HUES6 (cell line): Measurements from ENCODE around the gene SLC39A1.

ENCODE experiments used
- H3K27ac ChIP-seq: 2 replicates; pipeline ENCODE4 v1.7.0; 2013; ENCODE audit warnings: low read depth, mild to moderate bottlenecking, low read length, inconsistent platforms
- H3K27me3 ChIP-seq: 2 replicates; pipeline ENCODE4 v1.6.1; 2013; ENCODE audit warnings: low read length; ENCODE audit not compliant: control insufficient read depth, insufficient read depth
- H3K36me3 ChIP-seq: 2 replicates; pipeline ENCODE4 v1.6.1; 2013; ENCODE audit warnings: low read length; ENCODE audit not compliant: control insufficient read depth, insufficient read depth
- H3K4me1 ChIP-seq: 2 replicates; pipeline ENCODE4 v1.6.1; 2013; ENCODE audit warnings: low read length; ENCODE audit not compliant: control insufficient read depth, insufficient read depth
- H3K4me3 ChIP-seq: 2 replicates; pipeline ENCODE4 v1.5.1; 2013; ENCODE audit warnings: low read depth, low read length
- H3K9ac ChIP-seq: one replicate; pipeline ENCODE4 v1.6.1; 2013; ENCODE audit warnings: mild to moderate bottlenecking, low read length
- H3K9me3 ChIP-seq: 2 replicates; pipeline ENCODE4 v1.6.1; 2013; ENCODE audit warnings: low read depth, low read length; ENCODE audit not compliant: control insufficient read depth, insufficient read depth

SLC39A1 gene

DNA sequence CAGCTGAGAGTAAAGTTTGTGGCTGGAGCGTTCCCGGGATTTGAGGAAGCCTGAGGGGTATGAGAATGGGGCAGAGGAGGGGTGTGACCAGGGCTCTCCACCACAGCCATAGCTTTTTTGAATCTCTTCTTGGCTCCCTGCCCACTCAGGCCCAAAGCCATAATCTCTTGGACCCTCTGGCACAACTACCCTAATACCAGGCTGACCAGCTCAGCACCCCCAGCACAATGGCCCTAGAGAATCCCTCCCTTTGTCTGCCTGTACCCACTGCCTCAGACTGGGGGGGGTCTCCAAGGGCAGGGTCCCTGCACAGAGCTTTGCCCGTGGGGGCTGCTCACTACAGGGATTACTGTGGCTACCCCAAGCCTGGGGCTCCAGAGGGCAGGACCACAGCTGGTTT is 24.3 kb downstream of the SLC39A1 start:
- Histone ChIP-seq H3K9me3 (no peaks in the 10 kb centered on the region), H3K27ac (no peak overlapping the region), H3K4me3 (no peak overlapping the region), H3K9ac (no peak overlapping the region), H3K27me3 (no peaks in the 10 kb centered on the region), H3K4me1 (no peaks in the 10 kb centered on the region), H3K36me3 (peaks cover 90% of the 10 kb centered on the region)

DNA sequence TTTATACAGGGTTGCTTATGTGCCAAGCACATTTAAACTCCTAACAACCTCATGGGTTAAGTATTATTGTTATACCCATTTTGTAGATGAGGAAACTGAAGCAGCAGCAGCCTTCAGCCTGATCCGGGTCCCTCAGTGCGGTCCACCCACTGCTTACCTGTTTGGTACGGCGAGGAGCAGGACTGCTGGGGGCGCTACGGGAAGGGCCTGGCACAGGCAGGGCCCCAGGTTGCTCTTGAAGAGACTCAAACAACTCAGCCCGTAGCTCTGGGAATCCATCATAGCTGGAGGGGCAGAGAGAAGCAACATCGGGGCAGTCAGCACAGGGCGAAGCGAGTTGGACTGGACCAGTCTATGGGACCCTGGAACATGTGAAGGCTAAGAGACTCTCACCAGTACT is 26.0 kb downstream of the SLC39A1 start:
- Histone ChIP-seq H3K27me3 (no peaks in the 10 kb centered on the region), H3K27ac (no peak overlapping the region), H3K4me1 (no peaks in the 10 kb centered on the region), H3K9ac (no peak overlapping the region), H3K4me3 (no peak overlapping the region), H3K36me3 (peaks cover 92% of the 10 kb centered on the region), H3K9me3 (no peaks in the 10 kb centered on the region)

DNA sequence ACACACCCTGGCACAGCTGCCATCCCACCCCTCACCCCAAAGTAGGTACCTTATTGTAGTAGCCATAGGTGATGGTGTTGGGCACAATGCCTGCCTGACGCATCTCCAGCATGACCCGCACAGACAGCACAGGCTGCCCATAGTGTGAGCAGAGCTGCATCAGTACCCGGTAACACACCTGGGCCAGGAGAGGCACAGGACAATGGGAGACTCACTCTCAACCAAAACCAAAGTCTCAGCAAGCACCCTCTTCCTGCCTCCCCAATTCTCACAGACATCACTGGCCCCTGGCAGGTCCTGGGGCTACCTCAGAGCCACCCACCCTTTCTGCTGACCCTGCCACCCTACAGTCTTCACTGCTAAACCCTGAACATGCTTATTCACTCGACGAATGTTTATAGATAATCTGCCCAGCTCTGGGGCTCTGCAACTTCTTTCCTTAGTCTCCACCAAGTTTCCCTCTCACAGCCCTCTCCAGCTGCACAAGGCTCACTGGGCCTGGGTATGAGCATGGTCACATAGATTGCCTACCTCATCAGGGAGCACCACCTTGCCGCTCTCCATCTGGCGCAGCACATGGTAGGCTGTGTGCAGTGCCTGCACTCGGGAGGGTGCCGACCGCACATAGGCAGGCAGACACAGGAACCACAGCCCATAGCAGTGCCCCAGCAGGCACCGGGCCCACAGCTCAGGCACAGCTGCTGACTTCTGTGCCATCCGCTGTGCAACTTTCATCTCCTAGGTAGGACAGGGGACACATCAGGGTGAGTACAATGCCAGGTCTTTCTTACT is 27.1 kb downstream of the SLC39A1 start:
- no peaks in the 10 kb centered on the region for H3K27me3 ChIP-seq
- H3K9ac ChIP-seq, result no peak overlapping the region
- no peaks in the 10 kb centered on the region for H3K4me1 ChIP-seq
- H3K4me3 ChIP-seq, result no peak overlapping the region
- no peak overlapping the region for H3K27ac ChIP-seq
- H3K9me3 ChIP-seq, result no peaks in the 10 kb centered on the region
- peaks cover 87% of the 10 kb centered on the region for H3K36me3 ChIP-seq

DNA sequence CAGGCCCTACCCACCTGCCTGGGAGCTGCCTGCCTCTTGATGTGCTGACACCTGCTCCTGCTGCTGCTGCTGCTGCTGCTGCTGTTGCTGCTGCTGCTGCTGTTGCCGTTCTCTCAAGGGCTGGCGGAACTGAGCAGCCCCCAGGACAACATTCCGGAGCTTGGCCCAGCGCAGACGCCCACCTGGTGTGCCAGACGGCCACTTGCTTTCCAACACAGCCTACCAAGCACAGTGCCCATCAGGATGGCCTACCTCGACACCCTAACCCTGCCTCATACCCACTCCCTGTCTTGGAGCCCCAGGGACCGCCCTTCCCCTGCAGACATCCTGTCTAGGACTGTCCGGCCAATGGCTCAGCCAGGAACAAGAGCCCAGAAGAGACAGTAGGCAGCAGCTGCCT is 28.6 kb downstream of the SLC39A1 start:
- no peak overlapping the region for H3K27ac ChIP-seq
- no peaks in the 10 kb centered on the region for H3K4me1 ChIP-seq
- H3K4me3 ChIP-seq, result no peak overlapping the region
- H3K9me3 ChIP-seq, result no peaks in the 10 kb centered on the region
- no peaks in the 10 kb centered on the region for H3K27me3 ChIP-seq
- peaks cover 87% of the 10 kb centered on the region for H3K36me3 ChIP-seq
- no peak overlapping the region for H3K9ac ChIP-seq

DNA sequence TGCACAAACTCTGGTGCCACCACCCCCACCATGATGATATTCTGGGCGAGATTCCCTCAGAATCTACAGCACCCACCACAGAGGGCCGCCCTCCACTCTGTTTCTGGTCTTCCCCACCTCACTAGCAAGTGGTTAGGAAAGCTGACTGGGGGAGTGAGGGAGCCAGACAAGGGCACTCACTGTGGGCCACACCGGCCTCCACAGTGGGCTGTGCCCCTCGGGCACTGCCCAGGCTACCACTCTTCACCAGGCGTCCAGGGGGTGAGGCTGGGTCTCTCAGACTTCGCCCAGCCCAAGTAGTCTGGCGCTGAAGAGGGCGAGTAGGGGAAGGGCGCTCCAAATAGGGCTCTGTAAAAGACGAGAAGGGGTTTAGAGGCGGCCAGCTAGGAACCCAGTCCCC is 29.4 kb downstream of the SLC39A1 start:
- H3K4me3 ChIP-seq, result no peak overlapping the region
- no peaks in the 10 kb centered on the region for H3K4me1 ChIP-seq
- H3K36me3 ChIP-seq, result peaks cover 85% of the 10 kb centered on the region
- no peak overlapping the region for H3K27ac ChIP-seq
- no peaks in the 10 kb centered on the region for H3K9me3 ChIP-seq
- no peaks in the 10 kb centered on the region for H3K27me3 ChIP-seq
- no peak overlapping the region for H3K9ac ChIP-seq

DNA sequence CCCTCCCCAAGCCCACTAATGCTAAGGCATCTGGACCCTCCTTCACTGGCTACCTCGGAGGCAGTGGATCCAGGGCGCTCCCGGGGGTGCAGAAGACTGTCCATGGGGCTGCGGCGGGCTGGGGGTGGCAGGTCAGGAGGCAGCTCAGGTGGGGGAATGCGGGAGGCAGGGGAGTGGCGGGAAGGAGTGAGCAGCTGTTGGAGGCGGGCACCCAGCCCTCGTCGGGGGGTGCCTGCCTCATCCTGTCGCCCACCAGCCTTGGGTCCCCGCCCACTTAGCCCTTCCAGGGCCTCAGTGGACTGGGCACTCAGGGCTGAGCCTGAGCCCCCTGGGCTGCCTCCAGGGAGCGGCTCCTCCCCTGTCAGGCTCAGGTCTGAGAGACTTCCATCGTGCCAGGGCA is 29.9 kb downstream of the SLC39A1 start:
- Histone ChIP-seq H3K9ac (no peak overlapping the region), H3K36me3 (peaks cover 82% of the 10 kb centered on the region), H3K27me3 (no peaks in the 10 kb centered on the region), H3K9me3 (no peaks in the 10 kb centered on the region), H3K27ac (no peak overlapping the region), H3K4me1 (no peaks in the 10 kb centered on the region), H3K4me3 (no peak overlapping the region)

DNA sequence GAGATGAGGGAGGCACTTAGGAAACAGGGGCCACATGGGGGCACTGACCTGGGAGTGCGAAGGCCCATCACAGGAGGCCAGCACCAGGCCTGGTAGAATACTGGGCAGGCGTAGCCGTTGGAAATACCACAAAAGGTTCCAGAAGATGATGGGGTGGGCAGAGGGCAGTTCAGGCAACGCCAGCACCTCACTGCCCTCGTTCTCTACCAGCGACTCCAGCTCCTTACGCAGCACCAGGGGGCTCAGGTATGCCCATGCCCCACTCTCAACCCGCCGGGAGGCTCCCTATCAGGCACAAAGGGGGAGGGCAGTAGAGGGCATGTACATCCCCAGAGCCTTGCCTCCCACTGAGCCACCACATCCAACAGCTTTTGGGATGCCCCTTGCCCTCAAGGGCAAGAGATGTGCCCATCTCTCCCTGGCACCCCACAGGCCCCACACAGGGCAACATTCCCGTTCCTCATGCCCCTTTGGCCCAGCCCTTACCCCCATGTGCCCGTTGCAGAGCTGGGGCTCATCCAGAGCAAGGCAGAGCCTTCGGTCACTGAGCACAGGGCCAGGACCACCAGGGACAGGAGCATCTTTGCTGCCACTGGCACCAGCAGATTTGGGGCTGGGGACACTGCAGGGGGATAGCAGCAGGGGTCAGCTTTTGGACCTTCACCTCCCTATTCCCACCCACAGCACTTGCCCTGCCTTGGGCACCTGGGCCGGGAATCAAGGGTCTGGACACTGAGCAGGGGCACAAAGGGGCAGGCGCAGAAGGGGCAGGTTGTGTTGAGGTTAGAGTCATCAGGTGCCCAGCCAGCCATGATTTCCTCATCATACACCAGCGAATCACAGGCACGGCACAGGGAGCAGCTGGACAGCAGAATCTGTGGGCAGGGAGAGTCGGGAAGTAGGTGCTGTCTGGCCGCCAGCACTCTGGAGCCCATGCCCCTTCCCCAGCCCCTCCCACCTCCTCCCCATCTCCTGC is 30.9 kb downstream of the SLC39A1 start:
- no peaks in the 10 kb centered on the region for H3K4me1 ChIP-seq
- H3K27ac ChIP-seq, result no peak overlapping the region
- H3K27me3 ChIP-seq, result no peaks in the 10 kb centered on the region
- H3K36me3 ChIP-seq, result peaks cover 76% of the 10 kb centered on the region
- H3K4me3 ChIP-seq, result no peak overlapping the region
- no peaks in the 10 kb centered on the region for H3K9me3 ChIP-seq
- no peak overlapping the region for H3K9ac ChIP-seq

DNA sequence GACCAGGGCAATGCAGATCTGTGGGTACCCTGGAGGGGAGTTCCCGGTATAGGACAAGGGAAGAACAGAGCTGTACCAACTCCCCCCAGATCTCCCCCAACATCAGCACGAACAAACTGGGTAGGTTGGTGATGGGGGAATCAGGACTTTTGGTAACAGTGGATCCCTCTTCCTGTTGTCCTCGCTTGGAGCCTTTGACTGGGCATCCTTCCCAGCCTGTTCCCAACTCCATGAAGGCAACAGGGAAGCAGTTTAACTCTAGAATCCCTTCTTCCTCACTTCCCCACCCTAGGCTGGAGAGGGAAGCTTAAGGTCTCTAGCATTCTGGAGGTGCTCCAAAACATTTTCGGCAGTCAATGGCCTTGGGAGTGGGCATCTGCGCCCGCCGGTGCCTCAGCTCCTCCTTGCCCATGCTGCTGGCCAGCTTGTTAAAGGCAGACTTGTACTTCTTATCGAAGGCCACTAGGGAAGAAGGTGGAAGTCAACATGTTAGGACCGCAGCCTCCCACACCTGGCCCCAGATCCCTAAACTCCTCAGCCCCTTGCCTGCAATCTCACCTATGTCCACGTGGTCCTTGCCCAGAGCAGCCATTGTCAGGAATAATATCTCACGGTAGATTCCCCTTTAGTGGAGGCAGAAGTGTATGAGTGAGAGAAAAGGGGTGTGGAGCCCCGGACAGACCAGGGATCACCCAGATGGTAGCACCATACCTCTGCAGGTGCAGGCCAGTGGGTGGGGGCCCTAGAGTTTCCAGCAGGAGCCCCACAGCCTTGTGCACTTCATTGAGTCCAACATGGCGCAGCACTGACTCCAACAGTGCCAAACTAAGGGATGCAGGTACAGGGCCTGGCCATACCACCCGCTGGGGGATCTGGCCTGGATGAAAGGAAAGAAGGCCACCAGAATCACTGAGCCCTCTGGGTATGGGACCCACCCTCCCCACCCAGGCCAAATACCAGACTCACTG is 33.1 kb downstream of the SLC39A1 start:
- H3K36me3 ChIP-seq, result peaks cover 56% of the 10 kb centered on the region
- H3K27ac ChIP-seq, result no peak overlapping the region
- H3K4me3 ChIP-seq, result no peak overlapping the region
- H3K27me3 ChIP-seq, result no peaks in the 10 kb centered on the region
- H3K4me1 ChIP-seq, result no peaks in the 10 kb centered on the region
- H3K9me3 ChIP-seq, result no peaks in the 10 kb centered on the region
- H3K9ac ChIP-seq, result no peak overlapping the region

DNA sequence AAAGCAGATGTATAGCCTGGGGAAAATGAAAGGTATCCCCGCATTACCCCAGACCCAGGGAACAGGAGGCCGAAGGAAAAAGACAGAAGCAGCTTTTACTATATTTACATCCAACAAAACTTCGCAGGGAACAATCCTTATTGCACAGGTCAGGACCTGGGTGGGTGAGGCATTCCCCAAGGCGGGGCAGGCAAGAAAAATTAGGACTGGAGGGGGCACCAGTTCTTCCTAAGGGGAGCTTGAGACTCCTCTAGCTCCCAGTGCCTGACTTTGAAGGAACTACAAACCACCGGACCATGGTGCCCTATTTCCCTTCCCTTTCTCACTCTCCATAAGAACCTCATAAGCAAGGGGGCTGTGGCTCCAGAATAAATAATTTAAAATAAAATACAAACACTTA is 33.9 kb downstream of the SLC39A1 start:
- no peak overlapping the region for H3K27ac ChIP-seq
- no peak overlapping the region for H3K4me3 ChIP-seq
- H3K9me3 ChIP-seq, result no peaks in the 10 kb centered on the region
- H3K4me1 ChIP-seq, result no peaks in the 10 kb centered on the region
- H3K27me3 ChIP-seq, result no peaks in the 10 kb centered on the region
- peaks cover 48% of the 10 kb centered on the region for H3K36me3 ChIP-seq
- no peak overlapping the region for H3K9ac ChIP-seq

DNA sequence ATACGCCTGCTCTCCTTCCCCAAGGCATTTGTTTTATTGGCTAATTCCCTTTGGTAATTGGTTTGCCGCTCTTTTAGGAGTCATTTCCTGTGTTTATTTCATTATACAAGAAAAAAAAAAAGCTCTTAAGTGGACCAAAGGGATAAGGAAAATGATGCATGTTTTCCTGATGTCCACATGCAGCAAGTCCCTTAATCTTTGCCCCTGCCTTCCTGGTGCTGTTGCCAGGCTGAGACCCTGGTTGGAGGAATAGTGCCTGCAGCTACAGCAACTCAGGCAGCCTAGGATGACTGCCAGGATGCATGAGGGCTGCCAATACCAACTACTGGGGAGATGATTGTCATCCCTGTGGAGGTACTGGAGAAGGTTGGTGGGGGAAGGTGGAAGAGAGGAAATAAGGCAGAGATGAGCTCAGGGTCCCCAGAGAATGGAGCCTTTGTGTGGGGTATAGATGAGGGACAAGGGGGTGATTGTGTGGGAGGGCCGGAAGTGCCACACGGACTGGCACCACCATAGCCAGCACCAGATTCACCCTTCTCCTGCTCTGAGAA is 34.5 kb downstream of the SLC39A1 start:
- Histone ChIP-seq H3K4me3 (no peak overlapping the region), H3K9me3 (no peaks in the 10 kb centered on the region), H3K4me1 (no peaks in the 10 kb centered on the region), H3K9ac (no peak overlapping the region), H3K27ac (no peak overlapping the region), H3K27me3 (no peaks in the 10 kb centered on the region), H3K36me3 (peaks cover 42% of the 10 kb centered on the region)
